HepG2 (cell line): ENCODE measurements around the gene IGIP. TPM values are rescaled to one million over a fixed set of nuclear protein-coding genes. Genes with fewer than 3 reads are reported as not detected.

Experiments used
- BCL6 ChIP-seq: IDR thresholded peaks from 2 replicates; pipeline ENCODE4 v1.6.1; 2016; ENCODE audit warnings: missing genetic modification reagents, missing compliant biosample characterization
- CREM ChIP-seq, 2 experiments: sonication (generic) in 1 of 2; formaldehyde crosslinking in 1 of 2; IDR thresholded peaks; 2 replicates each; pipeline versions ENCODE4 v1.4.0 to v1.6.1; 2016 to 2020; ENCODE audit warnings: antibody characterized with exemption in 1 of 2, mild to moderate bottlenecking in 1 of 2, missing genetic modification reagents in 1 of 2
- DRAP1 ChIP-seq: IDR thresholded peaks from 2 replicates; pipeline ENCODE4 v1.6.1; 2016; ENCODE audit warnings: missing genetic modification reagents, missing compliant biosample characterization
- E2F1 ChIP-seq: sonication (generic); formaldehyde crosslinking; IDR thresholded peaks from 2 replicates; pipeline ENCODE4 v1.5.0; 2020; ENCODE audit warnings: missing genetic modification reagents
- FIP1L1 ChIP-seq: fragments of 200-400 bp; formaldehyde crosslinking; IDR thresholded peaks from 2 replicates; pipeline ENCODE4 v1.6.1; 2018; ENCODE audit warnings: low read depth, mild to moderate bottlenecking, low read length, moderate library complexity, borderline replicate concordance; ENCODE audit not compliant: insufficient read depth
- FOXO1 ChIP-seq: sonication (generic); formaldehyde crosslinking; IDR thresholded peaks from 2 replicates; pipeline ENCODE4 v1.4.0; 2020; ENCODE audit warnings: missing genetic modification reagents
- HINFP ChIP-seq: sonication (generic); formaldehyde crosslinking; IDR thresholded peaks from 2 replicates; pipeline ENCODE4 v1.4.0; 2020; ENCODE audit warnings: low read depth, mild to moderate bottlenecking, missing genetic modification reagents
- HOXA5 ChIP-seq: sonication (generic); formaldehyde crosslinking; IDR thresholded peaks from 2 replicates; pipeline ENCODE4 v1.4.0; 2020; ENCODE audit warnings: missing genetic modification reagents
- KDM2A ChIP-seq: sonication (generic); formaldehyde crosslinking; IDR thresholded peaks from 2 replicates; pipeline ENCODE4 v1.4.0; 2020; ENCODE audit warnings: low read depth, missing genetic modification reagents, borderline replicate concordance
- KLF6 ChIP-seq: IDR thresholded peaks from 2 replicates; pipeline ENCODE4 v1.8.0; 2016; ENCODE audit warnings: missing biosample characterization, missing genetic modification reagents
- MTA1 ChIP-seq: sonication (generic); formaldehyde crosslinking; IDR thresholded peaks from 2 replicates; pipeline ENCODE4 v1.4.0; 2020; ENCODE audit warnings: missing genetic modification reagents, mild to moderate bottlenecking, borderline replicate concordance
- ONECUT2 ChIP-seq: sonication (generic); formaldehyde crosslinking; IDR thresholded peaks from 2 replicates; pipeline ENCODE4 v1.4.0; 2020; ENCODE audit warnings: missing genetic modification reagents
- POLR2AphosphoS5 ChIP-seq: IDR thresholded peaks from 2 replicates; pipeline ENCODE4 v1.6.1; 2012; ENCODE audit warnings: low read depth, low read length
- RBAK ChIP-seq: sonication (generic); formaldehyde crosslinking; IDR thresholded peaks from 2 replicates; pipeline ENCODE4 v1.5.1; 2020; ENCODE audit warnings: mild to moderate bottlenecking, missing genetic modification reagents
- SOX5 ChIP-seq: IDR thresholded peaks from 2 replicates; pipeline ENCODE4 v1.6.1; 2016; ENCODE audit warnings: borderline replicate concordance
- TBX3 ChIP-seq: fragments of 450-650 bp; IDR thresholded peaks from 2 replicates; pipeline ENCODE4 v1.6.1; 2017; ENCODE audit warnings: antibody characterized with exemption, mild to moderate bottlenecking, inconsistent platforms, borderline replicate concordance
- TCF12 ChIP-seq, 2 experiments: fragments of 450-650 bp in 1 of 2; sonication (generic) in 1 of 2; formaldehyde crosslinking in 1 of 2; IDR thresholded peaks; 2 replicates each; pipeline versions ENCODE4 v1.6.1 to v1.8.0; 2017 to 2022; ENCODE audit warnings: antibody characterized with exemption in 1 of 2, mild to moderate bottlenecking in 1 of 2, missing genetic modification reagents in 1 of 2, moderate library complexity in 1 of 2
- TGIF2 ChIP-seq: IDR thresholded peaks from 2 replicates; pipeline ENCODE4 v1.6.1; 2016; ENCODE audit warnings: control low read depth, missing compliant biosample characterization
- TRIM24 ChIP-seq: sonication (generic); formaldehyde crosslinking; IDR thresholded peaks from 2 replicates; pipeline ENCODE4 v1.8.0; 2022; ENCODE audit warnings: mild to moderate bottlenecking, missing genetic modification reagents
- ZKSCAN1 ChIP-seq: fragments of 150-350 bp; IDR thresholded peaks from 2 replicates; pipeline ENCODE4 v1.6.1; 2014; ENCODE audit warnings: low read length
- ZNF558 ChIP-seq: sonication (generic); formaldehyde crosslinking; IDR thresholded peaks from 2 replicates; pipeline ENCODE4 v1.9.0; 2022; ENCODE audit warnings: mild to moderate bottlenecking, missing genetic modification reagents, borderline replicate concordance
- ZNF576 ChIP-seq: sonication (generic); formaldehyde crosslinking; IDR thresholded peaks from 2 replicates; pipeline ENCODE4 v1.4.0; 2020; ENCODE audit warnings: mild to moderate bottlenecking, missing genetic modification reagents
- ZNF674 ChIP-seq: sonication (generic); formaldehyde crosslinking; IDR thresholded peaks from 2 replicates; pipeline ENCODE4 v1.5.0; 2020; ENCODE audit warnings: low read depth, mild to moderate bottlenecking, missing genetic modification reagents
- ZNF782 ChIP-seq: sonication (generic); formaldehyde crosslinking; IDR thresholded peaks from 2 replicates; pipeline ENCODE4 v1.4.0; 2020; ENCODE audit warnings: missing genetic modification reagents, mild to moderate bottlenecking, borderline replicate concordance
- ZZZ3 ChIP-seq: sonication (generic); formaldehyde crosslinking; IDR thresholded peaks from 2 replicates; pipeline ENCODE4 v1.4.0; 2020; ENCODE audit warnings: missing genetic modification reagents, mild to moderate bottlenecking, borderline replicate concordance
- polyA plus RNA-seq, 8 experiments: library from polyadenylated mRNA; depleted of rRNA in 3 of 8; stranded (reverse) in 7 of 8; unstranded in 1 of 8; fragments of >200 nt; fragmentation: Illumina TruSeq in 4 of 8; extraction: Trizol in 4 of 8; gene quantifications; 2 replicates each; pipeline versions ENCODE4 v1.2.1 to v1.2.3, GENCODE V29; 2011 to 2016; ENCODE audit warnings: low read depth in 4 of 8, missing spikeins in 1 of 8, mixed read lengths in 1 of 8; ENCODE audit not compliant: insufficient read depth in 1 of 8
- total RNA-seq, 5 experiments: library from RNA; depleted of rRNA; stranded (reverse); fragments of >200 nt; fragmentation: Illumina TruSeq; extraction: Trizol; gene quantifications; 2 replicates each; pipeline ENCODE4 v1.2.3, GENCODE V29; 2016; ENCODE audit warnings: low read depth in 1 of 5
- TF ChIP-seq, protein P1 (sequence below): sonication (generic); formaldehyde crosslinking; IDR thresholded peaks from 2 replicates; pipeline ENCODE4 v1.5.1; 2020; ENCODE audit warnings: mild to moderate bottlenecking, moderate library complexity, missing genetic modification reagents

IGIP gene
- total and polyA plus RNA-seq, 2 of the 13 experiments (the other 11 are each of a cell fraction or from before 2014, with no cell fraction given) = 1.7 to 2.1 TPM

- TF ChIP-seq E2F1 (CRISPR knock-in tag) = no peak
- TF ChIP-seq ZNF782 = no peak; the same call in 1 of the 2 replicates
- peak; percentile 73; the same call in 1 of the 2 replicates for TF ChIP-seq HINFP (CRISPR knock-in tag)
- TF ChIP-seq ONECUT2 (CRISPR knock-in tag) = no peak
- TF ChIP-seq FIP1L1 = no peak
- no peak for TF ChIP-seq TCF12 (IDR thresholded peaks at IDR 0.05)
- no peak for TF ChIP-seq TCF12 (CRISPR knock-in tag; IDR thresholded peaks at IDR 0.05)
- 0 out of 2 replicates have a peak, but pooled peaks have one; percentile 6 for TF ChIP-seq BCL6 (CRISPR knock-in tag)
- peak; percentile 30; the same call in 1 of the 2 replicates for TF ChIP-seq ZZZ3
- no peak for TF ChIP-seq FOXO1 (CRISPR knock-in tag)
- no peak for TF ChIP-seq KLF6 (CRISPR knock-in tag)
- peak; percentile 82; the same call in 1 of the 2 replicates for TF ChIP-seq KDM2A (CRISPR knock-in tag)
- TF ChIP-seq SOX5 (CRISPR knock-in tag) = peak; percentile 76; the same call in 1 of the 2 replicates
- TF ChIP-seq RBAK (CRISPR knock-in tag) = no peak
- no peak for TF ChIP-seq HOXA5 (CRISPR knock-in tag)
- no peak for TF ChIP-seq ZNF576 (CRISPR knock-in tag)
- TF ChIP-seq, protein P1, sequence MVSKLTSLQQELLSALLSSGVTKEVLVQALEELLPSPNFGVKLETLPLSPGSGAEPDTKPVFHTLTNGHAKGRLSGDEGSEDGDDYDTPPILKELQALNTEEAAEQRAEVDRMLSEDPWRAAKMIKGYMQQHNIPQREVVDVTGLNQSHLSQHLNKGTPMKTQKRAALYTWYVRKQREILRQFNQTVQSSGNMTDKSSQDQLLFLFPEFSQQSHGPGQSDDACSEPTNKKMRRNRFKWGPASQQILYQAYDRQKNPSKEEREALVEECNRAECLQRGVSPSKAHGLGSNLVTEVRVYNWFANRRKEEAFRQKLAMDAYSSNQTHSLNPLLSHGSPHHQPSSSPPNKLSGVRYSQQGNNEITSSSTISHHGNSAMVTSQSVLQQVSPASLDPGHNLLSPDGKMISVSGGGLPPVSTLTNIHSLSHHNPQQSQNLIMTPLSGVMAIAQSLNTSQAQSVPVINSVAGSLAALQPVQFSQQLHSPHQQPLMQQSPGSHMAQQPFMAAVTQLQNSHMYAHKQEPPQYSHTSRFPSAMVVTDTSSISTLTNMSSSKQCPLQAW (CRISPR knock-in tag) = 0 out of 2 replicates have a peak, but pooled peaks have one; percentile 26
- no peak for TF ChIP-seq CREM (IDR thresholded peaks at IDR 0.05)
- TF ChIP-seq CREM (CRISPR knock-in tag; IDR thresholded peaks at IDR 0.05) = no peak
- no peak for TF ChIP-seq POLR2AphosphoS5
- no peak for TF ChIP-seq DRAP1 (CRISPR knock-in tag)
- TF ChIP-seq TRIM24 = no peak
- no peak; the same call in 1 of the 2 replicates for TF ChIP-seq MTA1 (CRISPR knock-in tag)
- TF ChIP-seq ZKSCAN1 = no peak
- no peak for TF ChIP-seq ZNF674 (CRISPR knock-in tag)
- TF ChIP-seq TGIF2 = no peak
- TF ChIP-seq TBX3 = no peak
- TF ChIP-seq ZNF558 = no peak
Measured at GRCh38 chr5:140157032-140157781, 31.5 kb downstream of the IGIP start (continued).
